GM12878 (cell line): ENCODE measurements around the gene KIFC3. TPM values are rescaled to one million over a fixed set of nuclear protein-coding genes. Genes with fewer than 3 reads are reported as not detected.

ENCODE experiments used
- ATF7 ChIP-seq: fragments of 450-650 bp; IDR thresholded peaks from 2 replicates; pipeline ENCODE4 v1.6.1; 2016; ENCODE audit warnings: low read depth, mild to moderate bottlenecking
- BCL11A ChIP-seq: IDR thresholded peaks from 2 replicates; pipeline ENCODE4 v1.6.1; 2011; ENCODE audit warnings: low read depth, low read length
- CHD1 ChIP-seq: IDR thresholded peaks from 2 replicates; pipeline ENCODE4 v1.6.1; 2012; ENCODE audit warnings: low read depth, low read length, improper control_type of control experiment
- CREM ChIP-seq: IDR thresholded peaks from 2 replicates; pipeline ENCODE4 v1.6.1; 2014; ENCODE audit warnings: antibody characterized with exemption, low read depth
- CUX1 ChIP-seq: IDR thresholded peaks from 2 replicates; pipeline ENCODE4 v1.6.1; 2012; ENCODE audit warnings: improper control_type of control experiment, low read depth, low read length; ENCODE audit not compliant: insufficient replicate concordance
- FOXM1 ChIP-seq: IDR thresholded peaks from 2 replicates; pipeline ENCODE4 v1.6.1; 2012; ENCODE audit warnings: low read depth, mild to moderate bottlenecking, inconsistent platforms, low read length, moderate library complexity
- IKZF2 ChIP-seq, 2 experiments: fragments of 450-650 bp; IDR thresholded peaks; 2 replicates each; pipeline ENCODE4 v1.6.1; 2017; ENCODE audit warnings: mild to moderate bottlenecking in 2 of 2, moderate library complexity in 2 of 2
- LARP7 ChIP-seq: fragments of 450-650 bp; IDR thresholded peaks from 2 replicates; pipeline ENCODE4 v1.6.1; 2017; ENCODE audit warnings: mild to moderate bottlenecking
- MEF2A ChIP-seq: IDR thresholded peaks from 2 replicates; pipeline ENCODE4 v1.6.1; 2011; ENCODE audit warnings: low read depth, mild to moderate bottlenecking, low read length, moderate library complexity; ENCODE audit not compliant: insufficient read depth
- MXI1 ChIP-seq: fragments of 150-350 bp; IDR thresholded peaks from 2 replicates; pipeline ENCODE4 v1.6.1; 2011; ENCODE audit warnings: low read depth, mild to moderate bottlenecking, inconsistent platforms, low read length, improper control_type of control experiment
- MYB ChIP-seq: fragments of 150-350 bp; IDR thresholded peaks from 2 replicates; pipeline ENCODE4 v1.6.1; 2014; ENCODE audit warnings: mild to moderate bottlenecking, low read depth, low read length, borderline replicate concordance
- NFIC ChIP-seq: IDR thresholded peaks from 2 replicates; pipeline ENCODE4 v1.6.1; 2012; ENCODE audit warnings: low read depth, mild to moderate bottlenecking, inconsistent platforms, low read length, moderate library complexity
- NFXL1 ChIP-seq: fragments of 450-650 bp; IDR thresholded peaks from 2 replicates; pipeline ENCODE4 v1.6.1; 2017; ENCODE audit warnings: antibody characterized with exemption, mild to moderate bottlenecking, borderline replicate concordance
- NFYA ChIP-seq: IDR thresholded peaks from 2 replicates; pipeline ENCODE4 v1.6.1; 2011; ENCODE audit warnings: low read depth, mild to moderate bottlenecking, low read length, improper control_type of control experiment, borderline replicate concordance
- NKRF ChIP-seq: fragments of 450-650 bp; conservative IDR thresholded peaks from 2 replicates; pipeline ENCODE4 v1.6.1; 2017; ENCODE audit warnings: mild to moderate bottlenecking, moderate library complexity
- NR2C2 ChIP-seq: IDR thresholded peaks from 2 replicates; pipeline ENCODE4 v1.6.1; 2011; ENCODE audit warnings: borderline replicate concordance, low read depth; ENCODE audit not compliant: control insufficient read depth, insufficient read length
- POLR2AphosphoS2 ChIP-seq: IDR thresholded peaks from 2 replicates; pipeline ENCODE4 v1.6.1; 2011; ENCODE audit warnings: low read depth, mild to moderate bottlenecking, low read length, improper control_type of control experiment, moderate library complexity
- RAD21 ChIP-seq: IDR thresholded peaks from 2 replicates; pipeline ENCODE4 v1.6.1; 2011; ENCODE audit warnings: mild to moderate bottlenecking, low read depth, low read length, moderate library complexity; ENCODE audit not compliant: insufficient read depth
- RFX5 ChIP-seq: IDR thresholded peaks from 2 replicates; pipeline ENCODE4 v1.6.1; 2011; ENCODE audit warnings: low read depth, low read length, improper control_type of control experiment
- SMARCA5 ChIP-seq: fragments of 450-650 bp; IDR thresholded peaks from 2 replicates; pipeline ENCODE4 v1.6.1; 2017; ENCODE audit warnings: mild to moderate bottlenecking
- SP1 ChIP-seq: IDR thresholded peaks from one replicate; pipeline ENCODE4 v1.6.1; 2011; ENCODE audit warnings: low read depth, low read length
- SRF ChIP-seq, 2 experiments: IDR thresholded peaks; 2 replicates each; pipeline ENCODE4 v1.6.1; 2011; ENCODE audit warnings: low read depth in 2 of 2, low read length in 2 of 2, mild to moderate bottlenecking in 1 of 2, moderate library complexity in 1 of 2
- SUZ12 ChIP-seq: fragments of 200-600 bp; sonication (generic); IDR thresholded peaks from one replicate; pipeline ENCODE4 v1.6.1; 2018; ENCODE audit warnings: antibody characterized with exemption, mild to moderate bottlenecking; ENCODE audit not compliant: unreplicated experiment
- TBL1XR1 ChIP-seq: IDR thresholded peaks from 2 replicates; pipeline ENCODE4 v1.6.1; 2012; ENCODE audit warnings: low read depth, low read length, improper control_type of control experiment
- ZBED1 ChIP-seq: IDR thresholded peaks from 2 replicates; pipeline ENCODE4 v1.6.1; 2016; ENCODE audit warnings: borderline replicate concordance
- ZNF24 ChIP-seq: fragments of 450-650 bp; IDR thresholded peaks from 2 replicates; pipeline ENCODE4 v1.6.1; 2017; ENCODE audit warnings: antibody characterized with exemption, mild to moderate bottlenecking
- ZNF274 ChIP-seq: IDR thresholded peaks from one replicate; pipeline ENCODE4 v1.8.0; 2011; ENCODE audit not compliant: insufficient read length, insufficient read depth
- ZNF622 ChIP-seq: fragments of 450-650 bp; IDR thresholded peaks from 2 replicates; pipeline ENCODE4 v1.6.1; 2017; ENCODE audit warnings: mild to moderate bottlenecking, inconsistent platforms
- ZSCAN29 ChIP-seq: fragments of 450-650 bp; IDR thresholded peaks from 2 replicates; pipeline ENCODE4 v1.6.1; 2017; ENCODE audit warnings: mild to moderate bottlenecking, moderate library complexity
- polyA plus RNA-seq, 11 experiments: library from polyadenylated mRNA; depleted of rRNA in 4 of 11; unstranded in 6 of 11; stranded (reverse) in 5 of 11; fragments of >200 nt; fragmentation: Nextera tagmentation in 4 of 11; fragmentation: Illumina TruSeq in 1 of 11; extraction: Ambion mirVana in 4 of 11; extraction: Trizol in 1 of 11; gene quantifications; 1 replicate in 1 of 11; 2 replicates in 10 of 11; pipeline versions ENCODE4 v1.2.1 to v1.2.3, GENCODE V29; 2011 to 2016; ENCODE audit warnings: inconsistent platforms in 2 of 11, missing spikeins in 2 of 11, low read depth in 1 of 11
- total RNA-seq, 4 experiments: library from RNA; depleted of rRNA in 3 of 4; stranded (reverse); fragments of >200 nt in 3 of 4; fragmentation: Illumina TruSeq in 1 of 4; extraction: Trizol in 1 of 4; gene quantifications; 2 replicates each; pipeline versions ENCODE4 v1.2.1 to v1.2.3, GENCODE V29; 2013 to 2021

Gene KIFC3
- total and polyA plus RNA-seq, 10 of the 15 experiments (the other 5 are each of a cell fraction or from before 2014, with no cell fraction given), result 0.22 to 1.3 (median 0.26) TPM; not detected in 3

GRCh38 chr16:57757326-57757786 is 44.9 kb downstream of the KIFC3 start (continued):
- no peak for TF ChIP-seq NKRF
- no peak for TF ChIP-seq TBL1XR1
- TF ChIP-seq CREM, result no peak
- no peak for TF ChIP-seq ZSCAN29
- no peak for TF ChIP-seq NFIC
- TF ChIP-seq SP1, result peak; percentile 64
- TF ChIP-seq BCL11A, result no peak
- peak; percentile 81 for TF ChIP-seq RAD21
- no peak for TF ChIP-seq NR2C2
- TF ChIP-seq NFYA, result no peak
- TF ChIP-seq LARP7, result 0 out of 2 replicates have a peak, but pooled peaks have one; percentile 7
- no peak; a peak in 1 of 4 replicates for TF ChIP-seq IKZF2 (IDR thresholded peaks at IDR 0.05)
- no peak for TF ChIP-seq SRF (IDR thresholded peaks at IDR 0.05; ENCODE audit: low read depth in 2 of 2, low read length in 2 of 2)
- TF ChIP-seq SMARCA5, result peak; percentile 74
- no peak for TF ChIP-seq ZBED1
- no peak for TF ChIP-seq MYB
- no peak for TF ChIP-seq MXI1
- TF ChIP-seq ZNF274, result no peak
- TF ChIP-seq FOXM1, result no peak
- no peak for TF ChIP-seq ZNF24
- no peak for TF ChIP-seq ATF7
- no peak for TF ChIP-seq NFXL1
- TF ChIP-seq CUX1, result no peak
- TF ChIP-seq MEF2A, result no peak
- no peak for TF ChIP-seq ZNF622
- no peak for TF ChIP-seq CHD1
- no peak for TF ChIP-seq POLR2AphosphoS2
- no peak for TF ChIP-seq RFX5
- TF ChIP-seq SUZ12, result no peak
